Activated CD8-positive, alpha-beta memory T cell treated with anti-CD3 and anti-CD28 coated beads for 24 hours (primary cell): ENCODE data around the gene CKS1B.
"Not testable (repeated sequence)": the region's sequence is repeated elsewhere in the genome, so short reads cannot be mapped to it uniquely, and the experiment has no call there.

ENCODE experiments used
- DNase-seq: peaks from one replicate; pipeline ENCODE4 v3.0.0-alpha.2; 2020

CKS1B gene

GRCh38 chr1:154988058-154988954 lies 13.8 kb downstream of the CKS1B start:
- no peak for DNase-seq

GRCh38 chr1:154989195-154989860 lies 14.8 kb downstream of the CKS1B start:
- DNase-seq: no peak

- DNase-seq: no peak
Measured at GRCh38 chr1:154990276-154990675, 15.8 kb downstream of the CKS1B start.

- DNase-seq: no peak
Measured at GRCh38 chr1:154992721-154993571, 18.5 kb downstream of the CKS1B start.

GRCh38 chr1:154993572-154994268 lies 19.2 kb downstream of the CKS1B start, which contains the start of gene LENEP:
Gene LENEP, plus strand, starts transcription at chr1:154993586. Its CDS starts 22 bp downstream, at chr1:154993608.
- no peak for DNase-seq

GRCh38 chr1:154994269-154994587 lies 19.7 kb downstream of the CKS1B start:
- DNase-seq: no peak

GRCh38 chr1:154994591-154994990 lies 20.1 kb downstream of the CKS1B start:
- no peak for DNase-seq

- not testable (repeated sequence) for DNase-seq
Measured at GRCh38 chr1:154995301-154995983, 21.0 kb downstream of the CKS1B start.

GRCh38 chr1:154996966-154997701 lies 22.7 kb downstream of the CKS1B start:
- no peak for DNase-seq

GRCh38 chr1:154998201-154998780 lies 23.8 kb downstream of the CKS1B start:
- DNase-seq: no peak

GRCh38 chr1:154998818-154999570 lies 24.5 kb downstream of the CKS1B start:
- DNase-seq: peak; percentile 91

GRCh38 chr1:154999571-155000410 lies 25.3 kb downstream of the CKS1B start:
- peak; percentile 85 for DNase-seq

GRCh38 chr1:155000411-155000725 lies 25.9 kb downstream of the CKS1B start:
- peak; percentile 84 for DNase-seq

- DNase-seq: peak; percentile 92
Measured at GRCh38 chr1:155000726-155001424, 26.4 kb downstream of the CKS1B start.

- DNase-seq: no peak
Measured at GRCh38 chr1:155001425-155001674, 26.9 kb downstream of the CKS1B start.

- peak; percentile 98 for DNase-seq
Measured at GRCh38 chr1:155001675-155002463, 27.4 kb downstream of the CKS1B start.

GRCh38 chr1:155002464-155003226 lies 28.2 kb downstream of the CKS1B start, which contains the start of gene ZBTB7B:
Gene ZBTB7B, plus strand, starts transcription at chr1:155002802. Its CDS starts 11,859 bp downstream, at chr1:155014661.
- no peak for DNase-seq
